Fibroblast of skin of abdomen (primary cell): ENCODE results near the gene RGS11. TPM values are rescaled to one million over a fixed set of nuclear protein-coding genes. Genes with fewer than 3 reads are reported as not detected.

ENCODE experiments used
- DNase-seq: peaks from one replicate; pipeline ENCODE4 v3.0.0-alpha.2; 2013
- polyA plus RNA-seq, 2 experiments: library from polyadenylated mRNA; unstranded; fragments of 120-200 nt; gene quantifications; one replicate each; pipeline ENCODE4 v1.2.1, GENCODE V29; 2013; ENCODE audit not compliant: insufficient read length in 2 of 2

RGS11 gene
- 1.1 TPM for polyA plus RNA-seq (2013, experiment 1 of 2; ENCODE audit: insufficient read length)
- 0.99 TPM for polyA plus RNA-seq (2013, experiment 2 of 2; ENCODE audit: insufficient read length)

DNA sequence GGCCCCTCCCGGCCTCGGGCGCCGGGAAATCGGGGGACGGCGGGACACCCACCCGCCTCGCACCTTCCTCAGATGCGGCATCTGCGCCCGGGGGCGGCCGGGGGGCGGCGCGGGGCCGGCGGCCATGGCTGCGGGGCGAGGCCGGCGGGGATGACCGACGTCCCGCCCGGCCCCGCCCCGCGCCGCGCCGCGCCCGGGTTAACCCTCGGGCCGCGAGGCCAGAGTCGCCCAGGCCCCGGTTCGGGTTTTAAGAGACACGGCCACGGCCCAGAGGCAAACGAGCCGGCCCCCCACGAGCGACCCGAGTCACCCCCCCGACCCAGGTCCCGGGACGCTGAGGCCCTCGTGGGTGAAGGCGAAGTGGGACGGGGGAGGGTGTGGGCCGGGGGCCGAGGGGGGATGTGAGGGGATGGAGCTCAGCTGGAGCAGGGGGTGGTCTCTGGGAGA, at the start of gene RGS11:
TSS of gene RGS11 (minus strand) at position 159 of the 447 bp plus-strand sequence. CDS start at position 126, 33 bp downstream.
- no peak for DNase-seq

GRCh38 chr16:324451-325334, 48.9 kb upstream of the RGS11 start:
- DNase-seq: no peak

DNA sequence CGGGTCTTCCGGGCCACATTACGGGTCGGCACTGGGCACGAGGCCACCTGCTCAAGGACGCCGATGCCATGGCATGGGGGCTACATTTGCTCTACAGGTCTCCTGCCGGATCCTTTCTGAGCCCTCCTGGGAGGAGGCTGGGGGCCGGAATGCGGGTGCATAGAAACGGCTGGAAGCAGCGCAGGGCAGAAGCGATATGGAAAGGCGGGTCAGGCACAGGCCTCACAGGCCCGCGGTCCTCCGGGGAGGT, 48.4 kb upstream of the RGS11 start:
- DNase-seq: no peak

GRCh38 chr16:322476-323143, 46.9 kb upstream of the RGS11 start:
- DNase-seq: no peak

DNA sequence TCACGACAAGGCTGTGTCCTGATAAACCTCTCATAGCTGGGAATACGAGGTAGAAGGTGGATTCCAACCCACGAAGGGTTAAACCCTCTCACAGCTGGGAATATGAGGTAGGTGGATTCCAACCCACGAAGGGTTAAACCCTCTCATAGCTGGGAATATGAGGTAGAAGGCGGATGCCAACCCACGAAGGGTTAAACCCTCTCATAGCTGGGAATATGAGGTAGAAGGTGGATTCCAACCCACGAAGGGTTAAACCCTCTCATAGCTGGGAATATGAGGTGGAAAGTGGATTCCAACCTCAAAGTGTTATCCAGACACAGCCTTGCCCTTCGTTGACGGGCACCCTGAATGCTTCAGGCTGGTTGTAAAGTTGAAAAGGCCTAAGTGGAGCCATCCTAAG, 45.8 kb upstream of the RGS11 start:
- DNase-seq: no peak

DNA sequence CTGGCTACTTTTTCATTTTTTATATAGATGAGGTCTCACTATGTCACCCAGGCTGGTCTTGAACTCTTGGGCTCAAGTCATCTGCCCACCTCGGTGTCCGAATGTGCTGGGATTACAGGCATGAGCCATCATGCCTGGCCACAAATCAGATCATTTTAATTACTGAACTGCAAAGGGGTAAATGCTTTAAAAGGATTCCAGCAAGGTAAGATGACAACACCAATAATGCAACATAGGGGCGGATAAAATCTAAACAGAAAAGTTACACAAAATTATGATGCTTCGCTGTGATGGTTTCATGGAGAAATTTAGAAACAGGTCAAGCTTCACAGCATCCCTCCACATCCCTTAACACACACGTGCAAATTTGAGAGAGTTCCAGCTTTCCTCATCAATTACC, 44.5 kb upstream of the RGS11 start:
- DNase-seq: no peak

DNA sequence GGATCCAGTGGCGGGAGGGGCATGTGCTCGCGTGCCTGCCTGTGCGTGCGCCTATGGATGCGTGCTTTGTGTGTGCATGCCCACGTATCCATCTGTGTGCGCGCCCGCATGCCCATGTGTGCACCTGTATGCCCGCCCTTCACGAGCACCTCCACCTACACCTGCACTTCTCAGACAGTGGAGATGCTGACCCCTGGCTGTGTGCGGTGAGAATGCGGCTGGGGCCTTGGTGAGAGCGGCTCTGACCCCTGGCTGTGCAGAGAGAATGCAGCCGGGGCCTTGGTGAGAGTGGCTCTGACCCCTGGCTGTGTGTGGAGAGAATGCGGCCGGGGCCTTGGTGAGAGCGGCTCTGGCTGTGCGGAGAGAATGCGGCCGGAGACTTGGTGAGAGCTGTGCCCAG, 42.9 kb upstream of the RGS11 start:
- DNase-seq: no peak

GRCh38 chr16:317583-317982, 41.8 kb upstream of the RGS11 start:
- DNase-seq: no peak

DNA sequence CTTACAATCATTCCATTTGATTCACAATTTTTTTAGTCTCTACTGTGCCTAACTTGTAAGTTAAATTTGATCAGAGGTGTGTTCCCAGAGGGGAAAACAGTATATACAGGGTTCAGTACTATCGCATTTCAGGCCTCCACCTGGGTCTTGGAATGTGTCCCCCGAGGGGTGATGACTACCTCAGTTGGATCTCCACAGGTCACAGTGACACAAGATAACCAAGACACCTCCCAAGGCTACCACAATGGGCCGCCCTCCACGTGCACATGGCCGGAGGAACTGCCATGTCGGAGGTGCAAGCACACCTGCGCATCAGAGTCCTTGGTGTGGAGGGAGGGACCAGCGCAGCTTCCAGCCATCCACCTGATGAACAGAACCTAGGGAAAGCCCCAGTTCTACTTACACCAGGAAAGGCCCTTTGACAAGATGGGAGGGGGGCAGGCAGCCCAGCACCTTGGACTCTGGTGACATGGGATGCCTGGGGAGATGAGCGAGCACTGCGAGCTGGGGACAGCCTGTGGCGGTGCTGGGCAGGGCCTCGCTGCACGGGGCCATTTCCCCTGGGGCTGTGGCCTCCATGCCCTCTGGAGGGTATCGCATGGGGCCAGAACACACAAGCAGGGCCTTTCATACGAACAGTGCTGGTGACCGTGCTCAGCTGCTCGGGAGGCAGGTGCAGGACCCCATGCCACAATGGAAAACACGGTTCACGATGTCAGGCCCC, 41.2 kb upstream of the RGS11 start:
- no peak for DNase-seq

GRCh38 chr16:314795-315299, 39.1 kb upstream of the RGS11 start:
- DNase-seq: no peak

DNA sequence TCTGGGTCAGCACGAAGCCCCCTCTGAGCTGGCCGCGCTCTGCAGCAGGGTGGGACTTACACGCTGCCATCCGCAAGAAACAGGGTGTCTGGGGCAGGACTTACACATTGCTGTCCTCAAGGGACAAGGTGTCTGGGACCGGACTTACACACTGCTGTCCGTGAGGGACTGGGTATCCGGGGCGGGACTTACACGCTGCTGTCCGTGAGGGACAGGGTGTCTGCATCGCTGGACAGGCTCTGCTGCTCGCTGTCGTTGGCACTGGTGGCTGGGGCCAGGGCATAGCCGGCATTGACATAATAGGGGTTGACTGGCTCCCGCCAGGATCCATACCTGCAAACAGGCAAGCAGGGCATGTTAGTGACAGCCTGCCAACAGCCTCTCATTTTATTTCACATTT, 38.6 kb upstream of the RGS11 start:
- DNase-seq: no peak

DNA sequence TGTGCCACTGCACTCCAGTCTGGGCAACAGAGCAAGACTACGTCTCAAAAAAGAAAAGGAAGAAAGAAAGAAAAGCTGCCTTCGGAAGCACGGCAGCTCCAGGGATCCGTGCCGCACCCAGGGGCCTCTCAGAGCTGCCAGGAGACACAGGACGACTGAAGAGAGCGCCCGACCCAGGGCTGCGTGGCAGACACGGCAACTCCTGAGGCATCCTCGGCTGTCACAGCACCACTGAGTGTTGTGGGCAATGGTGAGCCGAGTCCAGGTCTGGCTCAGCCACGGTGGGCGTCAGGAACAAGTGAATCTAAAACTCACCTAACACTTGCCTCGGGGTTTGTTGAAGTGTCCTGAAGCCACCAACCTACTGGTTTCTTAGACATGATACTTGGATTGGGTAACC, 36.0 kb upstream of the RGS11 start:
- DNase-seq: no peak

- DNase-seq: no peak
These were observed 33.7 kb upstream of the RGS11 start for GRCh38 chr16:309476-309875.

DNA sequence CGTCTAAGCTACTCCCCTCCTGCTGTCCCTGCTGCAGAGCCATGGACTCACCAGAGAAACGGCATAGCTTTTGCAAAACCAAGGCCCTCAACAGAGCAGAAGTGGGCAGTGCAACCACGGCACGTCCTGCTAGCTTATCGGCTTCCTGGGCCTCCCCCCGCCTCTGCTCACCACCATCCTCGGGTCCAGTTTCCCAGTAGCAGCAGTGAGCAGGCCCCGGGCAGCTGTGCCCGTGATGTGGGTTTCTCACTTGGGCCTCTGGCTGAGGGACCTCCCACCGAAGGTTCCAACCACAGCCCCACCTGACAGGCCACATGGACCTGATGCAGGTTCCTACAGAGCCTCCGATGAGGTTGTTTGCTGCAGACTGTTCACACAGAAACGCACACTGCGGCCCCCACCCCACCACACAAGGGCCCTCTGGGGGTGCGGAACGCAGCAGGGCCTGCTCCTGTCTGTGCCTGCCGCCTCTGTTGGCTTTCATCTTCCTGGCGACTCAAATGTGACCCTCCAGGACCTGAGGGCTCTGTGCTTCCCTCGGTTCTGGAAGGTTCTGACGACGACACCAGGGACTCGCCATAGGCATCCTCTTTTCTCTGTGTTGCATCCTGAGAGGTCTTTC, 32.1 kb upstream of the RGS11 start:
- no peak for DNase-seq

GRCh38 chr16:306911-307370, 31.2 kb upstream of the RGS11 start:
- no peak for DNase-seq

DNA sequence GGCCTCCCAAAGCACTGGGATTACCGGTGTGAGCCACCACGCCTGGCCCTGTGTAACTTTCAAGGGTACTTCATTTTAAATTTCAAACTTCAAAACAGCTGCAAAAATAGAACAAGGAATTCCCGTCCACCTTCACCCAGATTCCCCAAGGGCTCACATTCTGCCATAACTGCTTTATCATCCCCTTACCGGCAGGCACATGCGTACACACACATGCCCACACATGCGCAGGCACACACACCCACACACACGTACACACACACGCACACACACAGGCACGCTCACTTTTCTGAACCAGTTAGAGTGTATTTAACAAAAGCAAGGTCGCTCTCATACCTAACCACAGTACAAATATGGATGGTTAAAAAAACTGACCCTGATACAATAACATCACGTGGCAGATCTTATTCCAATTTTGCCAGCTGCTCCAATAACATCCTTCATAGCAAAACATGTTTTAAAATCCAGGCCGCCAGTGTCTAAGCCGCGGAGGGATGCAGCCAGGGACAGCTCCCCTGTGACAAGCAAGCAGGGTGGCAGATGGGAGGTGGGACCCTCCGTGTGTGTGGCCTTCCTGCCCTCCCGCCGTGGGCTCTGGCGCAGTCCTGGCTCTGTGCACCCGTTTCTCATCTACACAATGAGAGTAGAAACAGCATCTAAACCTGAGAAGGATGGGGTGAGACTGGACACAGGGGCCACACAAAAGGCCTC, 30.3 kb upstream of the RGS11 start:
- DNase-seq: no peak

DNA sequence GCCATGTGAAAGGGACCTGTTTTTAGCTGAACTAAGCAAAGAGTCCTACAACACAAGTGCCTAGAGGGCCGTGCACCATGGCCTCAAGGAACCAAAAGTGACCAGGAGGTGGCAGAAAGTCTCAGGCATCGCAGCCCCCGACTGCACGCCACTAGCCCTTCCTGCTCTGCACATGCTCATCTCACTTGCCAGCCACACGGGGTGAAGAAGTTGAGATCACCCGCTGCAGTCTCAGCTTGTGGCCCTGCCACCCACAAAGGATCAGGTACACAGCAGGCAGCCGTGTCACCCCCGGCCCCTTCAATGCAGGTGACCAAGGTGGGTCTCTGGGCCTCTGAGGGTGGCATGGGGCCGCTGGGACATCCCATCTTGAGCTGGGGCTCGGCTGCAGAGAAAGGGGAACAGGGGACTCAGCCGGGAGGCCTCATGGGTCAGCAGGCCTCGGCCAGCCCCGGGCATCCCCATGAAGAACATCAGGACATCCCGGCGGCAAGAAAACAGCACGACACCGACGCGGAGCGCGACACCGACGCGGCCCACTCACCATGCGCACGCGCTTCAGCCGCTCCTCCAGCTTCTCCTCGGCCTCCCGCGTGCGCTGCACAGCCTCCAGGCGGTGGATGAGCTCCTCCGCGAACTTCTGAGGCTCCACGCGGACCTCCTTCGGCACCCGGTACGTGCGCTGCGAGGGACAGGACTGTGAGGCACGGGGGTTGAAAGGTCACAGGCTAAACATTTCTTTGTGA, 28.2 kb upstream of the RGS11 start:
- DNase-seq: no peak

- DNase-seq: no peak
These were observed 26.2 kb upstream of the RGS11 start for GRCh38 chr16:301950-302349.

GRCh38 chr16:301235-301634, 25.5 kb upstream of the RGS11 start:
- DNase-seq: no peak

- no peak for DNase-seq
These were observed 22.1 kb upstream of the RGS11 start for GRCh38 chr16:297832-298231.

- no peak for DNase-seq
These were observed 21.2 kb upstream of the RGS11 start for GRCh38 chr16:296806-297510.
